Renal pelvis (tissue), 4 donors: ENCODE results near the gene MISP. TPM values are rescaled to one million over a fixed set of nuclear protein-coding genes. Genes with fewer than 3 reads are reported as not detected.
A peak's percentile ranks its signal among the peaks of the same experiment; 100 is the strongest.

Source experiments
- DNase-seq: peaks from one replicate; pipeline ENCODE4 v3.0.0-alpha.2; 2013
- polyA plus RNA-seq, 3 donors: library from polyadenylated mRNA; unstranded; fragments of 120-200 nt; gene quantifications; one replicate each; pipeline ENCODE4 v1.2.1, GENCODE V29; 2013; ENCODE audit not compliant: insufficient read length in 3 of 3

MISP gene
- polyA plus RNA-seq, 3 donors: 7.1 to 11.2 (median 7.5) TPM

- no peak for DNase-seq
Observed at GRCh38 chr19:746208-746819, 4.6 kb upstream of the MISP start.

GRCh38 chr19:746956-747355 is 4.0 kb upstream of the MISP start:
- DNase-seq: no peak

- DNase-seq: no peak
Observed at GRCh38 chr19:747432-748273, 3.3 kb upstream of the MISP start.

GRCh38 chr19:748274-748598 is 2.7 kb upstream of the MISP start:
- DNase-seq: no peak

- no peak for DNase-seq
Observed at GRCh38 chr19:749811-750210, 1.1 kb upstream of the MISP start.

GRCh38 chr19:751501-752341 is 809 bp downstream of the MISP start:
- DNase-seq: no peak

- DNase-seq: peak; percentile 65
Observed at GRCh38 chr19:752652-753517, 2.0 kb downstream of the MISP start.

- DNase-seq: no peak
Observed at GRCh38 chr19:754530-754929, 3.6 kb downstream of the MISP start.

- no peak for DNase-seq
Observed at GRCh38 chr19:755063-755462, 4.2 kb downstream of the MISP start.

GRCh38 chr19:756236-756635 is 5.3 kb downstream of the MISP start:
- DNase-seq: no peak

GRCh38 chr19:756821-757688 is 6.1 kb downstream of the MISP start:
- no peak for DNase-seq

- no peak for DNase-seq
Observed at GRCh38 chr19:757811-758668, 7.1 kb downstream of the MISP start.

GRCh38 chr19:763181-763580 is 12.3 kb downstream of the MISP start:
- DNase-seq: no peak

GRCh38 chr19:763869-764268 is 13.0 kb downstream of the MISP start:
- DNase-seq: no peak

GRCh38 chr19:764301-764700 is 13.4 kb downstream of the MISP start:
- DNase-seq: no peak

GRCh38 chr19:765179-765738 is 14.3 kb downstream of the MISP start:
- DNase-seq: no peak

- no peak for DNase-seq
Observed at GRCh38 chr19:768424-768823, 17.5 kb downstream of the MISP start.

GRCh38 chr19:769616-770015 is 18.7 kb downstream of the MISP start:
- DNase-seq: no peak

GRCh38 chr19:771332-771785 is 20.4 kb downstream of the MISP start:
- DNase-seq: no peak
